RPMI8226 (cell line): Measurements from ENCODE around the gene C11orf91.
A peak's percentile ranks its signal among the peaks of the same experiment; 100 is the strongest.
"Not testable (repeated sequence)": the region's sequence is repeated elsewhere in the genome, so short reads cannot be mapped to it uniquely, and the experiment has no call there.

ENCODE experiments used
- DNase-seq: peaks from one replicate; pipeline ENCODE4 v3.0.0-alpha.2; 2015

The C11orf91 gene, protein sequence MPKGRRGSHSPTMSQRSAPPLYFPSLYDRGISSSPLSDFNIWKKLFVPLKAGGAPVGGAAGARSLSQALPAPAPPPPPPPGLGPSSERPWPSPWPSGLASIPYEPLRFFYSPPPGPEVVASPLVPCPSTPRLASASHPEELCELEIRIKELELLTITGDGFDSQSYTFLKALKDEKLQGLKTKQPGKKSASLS

GRCh38 chr11:33700502-33701271, at the start of gene C11orf91:
TSS of gene C11orf91 (minus strand) at chr11:33700826. CDS start at chr11:33700740, 86 bp downstream.
- DNase-seq: peak; percentile 91

DNA sequence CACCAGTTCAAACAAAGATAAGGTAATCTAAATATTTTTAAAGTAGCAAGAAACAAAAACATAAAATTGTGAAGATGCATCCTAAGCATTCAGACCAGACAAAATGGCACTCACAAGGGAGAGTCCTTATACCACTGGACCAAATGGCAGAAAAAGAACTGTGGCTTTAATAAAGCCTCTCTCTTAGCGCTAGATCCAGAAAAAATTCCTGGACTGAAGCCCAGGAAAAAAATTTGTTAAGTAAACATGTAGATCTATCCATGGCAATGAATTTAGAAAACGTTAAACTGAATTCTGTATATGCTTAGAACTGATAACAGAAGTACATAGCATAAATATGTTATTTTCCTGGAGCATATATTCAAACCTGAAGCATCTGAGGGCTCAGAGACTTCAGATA, 47.4 kb upstream of the C11orf91 start:
- no peak for DNase-seq

DNA sequence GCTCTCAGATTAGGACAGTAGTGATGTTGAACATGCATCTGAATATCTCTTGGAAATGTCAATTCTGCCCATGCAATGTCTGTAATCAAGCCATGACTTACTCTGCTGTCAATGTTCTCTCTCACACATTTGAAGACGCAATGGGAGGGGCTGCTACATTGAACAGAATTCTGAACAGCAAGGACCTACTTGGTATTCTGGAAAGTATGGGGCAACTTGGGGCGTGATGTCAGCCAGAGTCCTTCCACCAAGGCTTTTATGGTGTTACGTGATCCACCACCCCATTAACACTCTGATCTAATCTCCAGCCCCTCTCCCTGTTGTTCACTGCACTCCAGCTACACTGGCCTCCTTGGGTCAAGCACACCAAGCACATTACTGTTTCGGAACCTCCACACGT, 42.7 kb upstream of the C11orf91 start:
- no peak for DNase-seq

DNA sequence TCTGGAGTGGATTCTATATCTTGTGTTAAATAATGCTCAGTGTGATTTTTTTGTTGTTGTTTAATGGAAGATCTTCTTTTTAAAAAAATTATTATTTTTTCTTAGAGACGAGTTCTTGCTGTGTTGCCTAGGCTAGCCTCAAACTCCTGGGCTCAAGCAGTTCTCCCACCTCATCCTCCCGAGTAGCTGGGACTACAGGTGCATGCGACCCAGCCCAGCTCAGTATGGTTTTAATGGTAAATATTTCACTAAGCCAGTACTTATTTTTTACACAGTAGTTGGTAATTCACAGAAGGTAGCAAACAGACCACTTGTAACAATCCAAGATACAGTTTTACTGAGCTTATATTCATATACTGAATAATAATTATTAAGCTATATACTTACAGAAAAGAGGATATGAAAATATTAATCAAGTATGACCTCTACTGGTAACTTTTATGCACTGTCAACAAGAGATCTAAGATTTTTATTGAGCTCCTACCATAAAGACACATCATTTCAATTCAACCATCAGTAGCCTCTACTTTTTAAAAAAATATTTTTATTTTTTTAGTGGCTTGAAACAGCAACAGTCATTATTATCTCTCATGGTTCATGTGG, 41.7 kb upstream of the C11orf91 start:
- peak; percentile 4 for DNase-seq

- DNase-seq: no peak
These were observed 41.2 kb upstream of the C11orf91 start for GRCh38 chr11:33741806-33742205.

- no peak for DNase-seq
These were observed 36.8 kb upstream of the C11orf91 start for GRCh38 chr11:33737362-33737821.

- DNase-seq: peak; percentile 89
These were observed 35.7 kb upstream of the C11orf91 start, which contains the start of gene CD59 for GRCh38 chr11:33736148-33736812. TSS of gene CD59 (minus strand) at chr11:33736423. CDS start at chr11:33722445, 13,978 bp downstream.

- peak; percentile 79 for DNase-seq
These were observed 34.9 kb upstream of the C11orf91 start for GRCh38 chr11:33735271-33736147.

DNA sequence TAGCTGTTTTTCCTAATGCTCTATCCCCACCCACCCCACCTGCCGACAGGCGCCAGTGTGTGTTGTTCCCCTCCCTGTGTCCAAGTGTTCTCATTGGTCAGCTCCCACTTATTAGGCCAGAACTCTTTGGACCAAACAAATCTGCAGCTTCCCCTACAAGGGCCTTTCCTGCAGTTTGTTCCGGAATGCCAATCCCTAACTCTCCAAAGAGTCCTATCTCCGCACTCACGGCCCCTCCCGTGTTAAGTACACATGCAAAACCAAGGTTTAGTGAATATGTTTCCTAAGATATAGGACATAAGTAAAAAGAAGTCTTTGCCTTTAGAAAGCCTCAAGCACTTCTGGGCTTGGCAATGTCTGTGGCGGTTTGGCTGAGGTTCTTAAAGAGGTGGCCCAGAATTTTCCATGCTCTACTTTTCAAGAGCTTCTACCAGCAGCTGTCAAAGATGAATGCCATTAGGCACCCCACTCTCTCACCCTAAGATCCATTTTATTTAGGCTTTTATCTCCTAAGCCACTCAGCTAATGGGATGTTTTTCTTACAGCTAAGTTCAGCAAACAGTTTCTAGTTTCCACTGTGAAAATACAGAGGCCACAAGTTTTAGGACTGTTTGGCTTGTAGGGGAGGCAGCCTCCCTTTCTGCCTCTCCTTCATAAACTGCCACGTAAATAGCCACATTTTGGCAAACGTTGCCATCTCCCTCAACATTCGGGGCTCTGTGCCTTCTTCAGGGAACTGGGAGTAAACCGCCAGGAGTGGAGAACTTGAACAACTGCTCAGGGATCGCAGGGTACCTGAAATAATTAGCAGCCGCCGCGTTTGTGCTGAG, 34.0 kb upstream of the C11orf91 start:
- peak; percentile 22 for DNase-seq

DNA sequence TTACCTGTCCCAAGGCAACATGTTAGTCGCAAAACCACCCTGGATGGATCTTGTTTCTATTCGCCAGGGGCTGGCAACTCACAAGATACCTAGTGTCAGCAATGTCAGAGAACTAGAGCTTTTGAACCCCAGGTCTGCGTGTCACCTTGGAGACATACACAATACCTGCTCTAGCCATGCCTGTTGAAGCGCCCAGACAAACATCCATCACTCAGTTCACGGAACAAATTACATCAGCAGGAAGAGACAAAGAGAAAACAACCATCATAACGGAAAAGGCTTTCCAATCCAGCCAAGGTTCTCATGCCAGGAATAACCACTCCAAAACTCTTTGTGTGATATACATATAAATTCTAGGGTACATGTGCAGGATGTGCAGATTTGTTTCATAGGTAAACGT, 33.4 kb upstream of the C11orf91 start:
- DNase-seq: no peak

DNA sequence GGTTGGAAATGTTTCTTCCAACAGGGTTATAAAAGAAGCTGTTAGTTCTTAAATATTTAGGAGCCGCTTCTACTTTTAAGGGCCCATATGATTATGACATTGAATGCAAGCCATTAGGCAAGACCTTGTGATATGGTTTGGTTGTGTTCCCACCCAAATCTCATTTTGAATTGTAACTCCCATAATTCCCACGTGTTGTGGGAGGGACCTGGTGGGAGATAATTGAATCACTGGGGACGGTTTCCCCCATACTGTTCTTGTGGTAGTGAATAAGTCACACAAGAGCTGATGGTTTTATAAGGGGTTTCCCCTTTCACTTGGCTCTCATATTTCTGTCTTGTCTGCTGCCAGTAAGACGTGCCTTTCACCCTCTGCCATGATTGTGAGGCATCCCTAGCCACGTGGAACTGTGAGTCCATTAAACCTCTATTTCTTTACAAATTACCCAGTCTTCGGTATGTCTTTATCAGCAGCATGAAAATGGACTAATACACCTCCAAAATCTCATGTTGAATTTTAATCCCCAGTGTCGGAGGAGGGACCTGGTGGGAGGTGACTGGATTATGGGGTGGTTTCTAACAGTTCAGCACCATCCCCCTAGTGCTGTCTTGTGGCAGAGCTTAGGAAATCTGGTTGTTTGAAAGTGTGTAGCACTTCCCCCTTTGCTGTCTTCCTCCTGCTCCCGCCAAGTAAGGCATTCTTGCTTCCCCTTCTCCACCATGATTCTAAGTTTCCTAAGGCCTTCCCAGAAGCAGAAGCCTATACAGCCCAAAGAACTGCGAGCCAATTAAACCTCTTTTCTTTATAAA, 31.3 kb upstream of the C11orf91 start:
- DNase-seq: no peak

- DNase-seq: no peak
These were observed 30.1 kb upstream of the C11orf91 start for GRCh38 chr11:33730716-33731115.

- DNase-seq: not testable (repeated sequence)
These were observed 28.5 kb upstream of the C11orf91 start for GRCh38 chr11:33729072-33729664.

DNA sequence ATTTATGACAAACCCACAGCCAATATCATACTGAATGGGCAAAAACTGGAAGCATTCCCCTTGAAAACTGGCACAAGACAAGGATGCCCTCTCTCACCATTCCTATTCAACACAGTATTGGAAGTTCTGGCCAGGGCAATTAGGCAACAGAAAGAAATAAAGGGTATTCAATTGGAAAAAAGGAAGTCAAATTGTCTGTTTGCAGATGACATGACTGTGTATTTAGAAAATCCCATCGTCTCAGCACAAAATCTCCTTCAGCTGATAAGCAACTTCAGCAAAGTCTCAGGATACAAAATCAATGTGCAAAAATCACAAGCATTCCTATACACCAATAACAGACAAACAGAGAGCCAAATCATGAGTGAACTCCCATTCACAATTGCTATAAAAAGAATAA, 26.9 kb upstream of the C11orf91 start:
- not testable (repeated sequence) for DNase-seq

GRCh38 chr11:33725496-33725895, 24.9 kb upstream of the C11orf91 start:
- no peak for DNase-seq

DNA sequence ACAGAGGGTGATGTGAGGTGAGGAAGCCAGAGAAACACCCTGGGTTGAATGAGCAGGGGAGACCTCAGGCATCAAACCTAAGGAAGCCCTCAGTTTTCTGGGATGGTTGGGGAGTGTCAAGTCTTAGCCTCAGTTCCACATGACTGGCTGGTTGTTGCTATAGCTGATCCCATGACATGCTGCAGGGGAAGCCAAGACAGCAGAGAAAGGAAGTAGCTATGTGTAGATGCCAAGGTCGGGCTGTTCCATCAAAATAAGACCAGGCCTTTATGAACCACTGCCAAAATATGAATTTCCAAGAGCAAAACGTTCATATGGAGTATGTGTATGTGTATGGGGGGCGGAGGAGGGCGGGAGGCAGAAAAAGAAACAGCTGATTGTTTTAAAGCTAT, 24.0 kb upstream of the C11orf91 start:
- no peak for DNase-seq

- DNase-seq: no peak
These were observed 22.7 kb upstream of the C11orf91 start for GRCh38 chr11:33723238-33723881.

DNA sequence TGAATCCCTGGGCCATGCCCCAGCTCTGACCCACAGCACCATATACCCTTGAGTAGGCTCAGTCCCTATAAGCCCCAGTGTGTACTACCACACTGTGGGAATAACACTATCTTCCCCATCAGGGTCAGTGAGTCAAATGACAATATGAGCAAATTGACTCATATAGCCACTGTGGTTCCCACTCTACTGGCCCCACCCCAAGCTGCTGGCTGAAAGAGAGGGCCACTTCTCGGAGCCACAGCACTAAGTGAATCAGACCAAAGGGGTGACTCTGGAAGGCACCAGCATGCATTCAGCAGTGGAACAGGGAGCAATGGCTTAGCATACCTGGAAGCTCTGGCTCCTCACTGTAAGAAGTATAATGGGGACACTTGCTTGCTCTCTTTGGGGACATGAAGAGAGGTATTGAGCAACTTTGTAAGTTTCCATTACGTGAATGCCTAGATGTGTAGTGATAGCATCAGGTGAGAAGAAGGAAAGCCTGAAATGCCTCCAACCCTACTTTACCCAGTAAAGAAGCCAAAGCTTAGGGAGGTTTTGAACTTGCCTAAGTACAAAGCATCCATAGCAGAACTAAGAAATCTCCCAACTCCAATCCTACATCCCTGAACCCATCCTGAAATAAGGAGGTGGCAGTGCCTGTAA, 22.1 kb upstream of the C11orf91 start:
- DNase-seq: no peak

GRCh38 chr11:33721984-33722383, 21.4 kb upstream of the C11orf91 start:
- no peak for DNase-seq
